ENCODE data around the gene CDH20.

DNA sequence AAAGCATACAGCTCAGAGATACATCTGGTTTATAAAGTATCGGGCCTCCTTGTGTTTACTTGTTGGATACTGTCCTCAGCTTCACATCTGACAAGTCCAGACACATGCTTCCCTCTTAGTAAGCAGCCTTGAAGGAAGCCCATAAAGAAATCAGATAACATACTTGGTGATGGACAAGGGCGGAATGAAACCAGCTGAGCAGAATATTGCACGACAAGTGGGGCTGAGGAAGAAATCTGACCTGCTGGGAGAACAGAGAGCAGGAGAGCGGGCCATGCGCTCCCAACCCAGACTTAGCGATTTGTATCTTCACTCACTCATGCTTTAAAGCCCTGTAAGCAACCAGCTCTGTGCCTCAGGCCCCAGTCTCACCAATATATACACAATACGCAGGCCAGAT, 208.4 kb downstream of the CDH20 start:
- TF ChIP-seq POLR2AphosphoS5 (IDR thresholded peaks at IDR 0.05; ENCODE audit: low read depth, low read length), result no peak
- TF ChIP-seq, protein P1, sequence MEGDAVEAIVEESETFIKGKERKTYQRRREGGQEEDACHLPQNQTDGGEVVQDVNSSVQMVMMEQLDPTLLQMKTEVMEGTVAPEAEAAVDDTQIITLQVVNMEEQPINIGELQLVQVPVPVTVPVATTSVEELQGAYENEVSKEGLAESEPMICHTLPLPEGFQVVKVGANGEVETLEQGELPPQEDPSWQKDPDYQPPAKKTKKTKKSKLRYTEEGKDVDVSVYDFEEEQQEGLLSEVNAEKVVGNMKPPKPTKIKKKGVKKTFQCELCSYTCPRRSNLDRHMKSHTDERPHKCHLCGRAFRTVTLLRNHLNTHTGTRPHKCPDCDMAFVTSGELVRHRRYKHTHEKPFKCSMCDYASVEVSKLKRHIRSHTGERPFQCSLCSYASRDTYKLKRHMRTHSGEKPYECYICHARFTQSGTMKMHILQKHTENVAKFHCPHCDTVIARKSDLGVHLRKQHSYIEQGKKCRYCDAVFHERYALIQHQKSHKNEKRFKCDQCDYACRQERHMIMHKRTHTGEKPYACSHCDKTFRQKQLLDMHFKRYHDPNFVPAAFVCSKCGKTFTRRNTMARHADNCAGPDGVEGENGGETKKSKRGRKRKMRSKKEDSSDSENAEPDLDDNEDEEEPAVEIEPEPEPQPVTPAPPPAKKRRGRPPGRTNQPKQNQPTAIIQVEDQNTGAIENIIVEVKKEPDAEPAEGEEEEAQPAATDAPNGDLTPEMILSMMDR (IDR thresholded peaks at IDR 0.05), result no peak

Measured in Panc1 (cell line).